HG02981 (cell line): ENCODE results near the gene TFDP1.

Source experiments
- ATAC-seq: cut with Tn5 transposase; IDR thresholded peaks from one replicate; pipeline ENCODE4 v1.9.1; 2021; ENCODE audit warnings: mild to moderate bottlenecking, moderate library complexity; ENCODE audit not compliant: unreplicated experiment

The TFDP1 gene

GRCh38 chr13:113647351-113648215 lies 63.0 kb downstream of the TFDP1 start:
- no peak for ATAC-seq

GRCh38 chr13:113648216-113648610 lies 63.7 kb downstream of the TFDP1 start:
- no peak for ATAC-seq

GRCh38 chr13:113649212-113649611 lies 64.7 kb downstream of the TFDP1 start:
- ATAC-seq: no peak

GRCh38 chr13:113650275-113650674 lies 65.7 kb downstream of the TFDP1 start:
- no peak for ATAC-seq

GRCh38 chr13:113650731-113651148 lies 66.2 kb downstream of the TFDP1 start:
- ATAC-seq: no peak

GRCh38 chr13:113651511-113652403 lies 67.2 kb downstream of the TFDP1 start:
- no peak for ATAC-seq

- ATAC-seq: no peak
Observed at GRCh38 chr13:113652404-113653263, 68.1 kb downstream of the TFDP1 start.

GRCh38 chr13:113653264-113654174 lies 69.0 kb downstream of the TFDP1 start:
- ATAC-seq: no peak

- no peak for ATAC-seq
Observed at GRCh38 chr13:113654175-113654560, 69.6 kb downstream of the TFDP1 start.

- ATAC-seq: no peak
Observed at GRCh38 chr13:113654591-113655345, 70.2 kb downstream of the TFDP1 start.

GRCh38 chr13:113655346-113656002 lies 70.9 kb downstream of the TFDP1 start:
- ATAC-seq: no peak

GRCh38 chr13:113656003-113656588 lies 71.5 kb downstream of the TFDP1 start:
- no peak for ATAC-seq

- ATAC-seq: no peak
Observed at GRCh38 chr13:113656831-113657671, 72.5 kb downstream of the TFDP1 start.

- no peak for ATAC-seq
Observed at GRCh38 chr13:113657851-113658741, 73.5 kb downstream of the TFDP1 start, which contains the start of gene ATP4B. Gene ATP4B (minus strand): TSS chr13:113658198. CDS start chr13:113658144, 54 bp downstream.

GRCh38 chr13:113658836-113659235 lies 74.3 kb downstream of the TFDP1 start:
- ATAC-seq: no peak

- ATAC-seq: no peak
Observed at GRCh38 chr13:113659337-113659736, 74.8 kb downstream of the TFDP1 start.
